Measurements from ENCODE around the gene TRIM64C. TPM values are rescaled to one million over a fixed set of nuclear protein-coding genes. Genes with fewer than 3 reads are reported as not detected.
"Not testable (repeated sequence)": the region's sequence is repeated elsewhere in the genome, so short reads cannot be mapped to it uniquely, and the experiment has no call there.

TRIM64C gene, protein sequence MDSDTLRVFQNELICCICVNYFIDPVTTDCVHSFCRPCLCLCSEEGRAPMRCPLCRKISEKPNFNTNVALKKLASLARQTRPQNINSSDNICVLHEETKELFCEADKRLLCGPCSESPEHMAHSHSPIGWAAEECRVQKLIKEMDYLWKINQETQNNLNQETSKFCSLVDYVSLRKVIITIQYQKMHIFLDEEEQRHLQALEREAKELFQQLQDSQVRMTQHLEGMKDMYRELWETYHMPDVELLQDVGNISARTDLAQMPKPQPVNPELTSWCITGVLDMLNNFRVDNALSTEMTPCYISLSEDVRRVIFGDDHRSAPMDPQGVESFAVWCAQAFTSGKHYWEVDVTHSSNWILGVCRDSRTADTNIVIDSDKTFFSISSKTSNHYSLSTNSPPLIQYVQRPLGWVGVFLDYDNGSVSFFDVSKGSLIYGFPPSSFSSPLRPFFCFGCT
- not detected for total RNA-seq
- not detected for polyA plus RNA-seq

GRCh38 chr11:49059012-49059411 lies at the start of gene TRIM64C:
Gene TRIM64C, minus strand, starts transcription at chr11:49059112. Its CDS starts 0 bp downstream, at chr11:49059112.
- H3K4me1 ChIP-seq; H3K36me3 ChIP-seq; intact Hi-C loops (cut with DNase I); H3K27me3 ChIP-seq; H3K4me3 ChIP-seq; DNase-seq; H3K9me3 ChIP-seq; H3K27ac ChIP-seq: not testable (repeated sequence)
- whole genome bisulfite sequencing, 2 donors = 81 to 85% methylated on average over 5 of the region's 5 CpGs

- H3K4me1 ChIP-seq; intact Hi-C loops (cut with DNase I); H3K27me3 ChIP-seq; H3K36me3 ChIP-seq; H3K9me3 ChIP-seq; H3K27ac ChIP-seq; H3K4me3 ChIP-seq; DNase-seq: not testable (repeated sequence)
- 92% methylated on average over 24 of the region's 24 CpGs for WGBS, 2 donors
These were observed 43.4 kb upstream of the TRIM64C start for GRCh38 chr11:49102356-49102755.

GRCh38 chr11:49069897-49070296 lies 11.0 kb upstream of the TRIM64C start:
- H3K9me3 ChIP-seq; intact Hi-C loops (cut with DNase I); H3K27ac ChIP-seq; H3K36me3 ChIP-seq; H3K4me1 ChIP-seq; H3K4me3 ChIP-seq; H3K27me3 ChIP-seq; DNase-seq: not testable (repeated sequence)
- WGBS, 2 donors = 63 to 78% methylated on average over 5 of the region's 5 CpGs

- WGBS, 2 donors = 67 to 82% methylated on average over 37 to 38 of the region's 38 CpGs
- intact Hi-C loops (cut with DNase I); H3K27me3 ChIP-seq; H3K27ac ChIP-seq; H3K9me3 ChIP-seq; DNase-seq; H3K4me1 ChIP-seq; H3K36me3 ChIP-seq; H3K4me3 ChIP-seq: not testable (repeated sequence)
These were observed 9.1 kb downstream of the TRIM64C start for GRCh38 chr11:49049821-49050220.

GRCh38 chr11:49048229-49048628 lies 10.7 kb downstream of the TRIM64C start:
- H3K27ac ChIP-seq; DNase-seq; intact Hi-C loops (cut with DNase I); H3K4me1 ChIP-seq; H3K9me3 ChIP-seq; H3K36me3 ChIP-seq; H3K4me3 ChIP-seq; H3K27me3 ChIP-seq: not testable (repeated sequence)
- 52 to 65% methylated on average over 26 to 27 of the region's 28 CpGs for WGBS, 2 donors

DNA sequence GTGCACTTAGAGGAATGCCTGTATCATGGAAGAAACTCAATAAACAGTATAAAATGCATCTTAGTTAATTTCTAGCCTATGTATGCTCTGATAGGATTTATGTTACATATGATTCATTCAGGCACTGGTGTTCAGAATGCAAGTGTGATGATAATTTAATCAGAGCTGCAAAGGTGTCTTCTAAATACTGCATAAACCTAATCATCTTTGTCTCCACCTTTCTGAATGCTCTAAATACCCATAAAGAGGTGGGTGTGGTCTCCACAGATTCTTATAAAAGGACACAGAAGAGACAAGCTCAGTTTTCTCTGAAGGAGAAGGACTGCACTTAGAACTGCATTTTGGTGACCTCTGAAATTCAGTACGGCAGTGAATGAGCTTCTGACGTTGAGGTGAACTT lies 30.4 kb downstream of the TRIM64C start, which contains the start of gene TRIM49B:
Gene TRIM49B (plus strand): TSS at position 301 of the 400 bp plus-strand sequence. CDS start 2,777 bp downstream, outside the sequence.
- H3K9me3 ChIP-seq; DNase-seq; H3K36me3 ChIP-seq; H3K27me3 ChIP-seq; H3K27ac ChIP-seq; H3K4me3 ChIP-seq; intact Hi-C loops (cut with DNase I); H3K4me1 ChIP-seq: not testable (repeated sequence)
- WGBS, 2 donors = 24 to 40% methylated on average over 2 of the region's 2 CpGs

Small RNA genes lying within 50 kb of the gene (small RNA-seq; reads per million reads assigned to genes)
- gene AC084851.1 = 0 reads per million in 3 donors

Other genes with a start within 250 kb of the TRIM64C start
- gene TRIM51G, start 75.2 kb downstream of the TRIM64C start, total RNA-seq = not detected
- not detected for gene TRIM51G, start 75.2 kb downstream of the TRIM64C start, polyA plus RNA-seq
- not detected for gene TRIM49B, start 30.3 kb downstream of the TRIM64C start, total RNA-seq
- gene TRIM49B, start 30.3 kb downstream of the TRIM64C start, polyA plus RNA-seq = not detected
- 1 to 10 TPM in 2 of 4 donors, under 1 TPM in 2; 0.41 to 4.6 (median 0.88) TPM for gene FOLH1, start 149.5 kb upstream of the TRIM64C start, total RNA-seq
- under 1 TPM; 0.23 to 0.60 (median 0.47) TPM for gene FOLH1, start 149.5 kb upstream of the TRIM64C start, polyA plus RNA-seq